ENCODE measurements around the gene KHSRP.
A peak's percentile ranks its signal among the peaks of the same experiment; 100 is the strongest.
"Not testable (repeated sequence)": the region's sequence is repeated elsewhere in the genome, so short reads cannot be mapped to it uniquely, and the experiment has no call there.

KHSRP gene

DNA sequence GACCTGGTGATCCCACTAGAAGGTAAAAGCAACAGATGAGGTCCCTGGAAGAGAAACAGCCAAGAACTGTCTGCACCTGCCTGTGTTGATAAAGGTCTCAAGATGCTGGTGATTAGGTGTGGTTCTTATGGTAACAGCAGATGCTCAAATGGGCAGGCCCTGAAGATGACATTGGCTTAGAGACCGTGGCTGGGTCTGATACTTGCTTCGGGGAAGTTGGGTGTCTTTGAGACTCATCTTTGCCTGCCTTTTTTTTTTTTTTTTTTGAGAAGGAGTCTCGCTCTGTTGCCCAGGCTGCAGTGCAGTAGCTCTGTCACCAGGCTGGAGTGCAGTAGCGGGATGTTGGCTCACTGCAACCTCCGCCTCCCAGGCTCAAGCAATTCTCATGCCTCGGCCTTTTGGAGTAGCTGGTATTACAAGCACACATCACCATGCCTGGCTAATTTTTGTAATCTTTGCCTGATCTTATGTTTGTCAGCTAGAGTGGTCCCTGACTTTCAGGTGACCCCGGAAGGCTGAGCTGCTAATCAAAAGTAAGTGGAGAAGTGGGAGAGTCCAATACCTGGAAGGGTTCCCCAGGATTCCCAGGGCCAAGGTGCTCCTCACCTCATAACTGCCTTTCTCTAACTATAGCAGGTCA is 27.1 kb upstream of the KHSRP start:
- no peak for DNase-seq (ENCODE audit: low spot score)

DNA sequence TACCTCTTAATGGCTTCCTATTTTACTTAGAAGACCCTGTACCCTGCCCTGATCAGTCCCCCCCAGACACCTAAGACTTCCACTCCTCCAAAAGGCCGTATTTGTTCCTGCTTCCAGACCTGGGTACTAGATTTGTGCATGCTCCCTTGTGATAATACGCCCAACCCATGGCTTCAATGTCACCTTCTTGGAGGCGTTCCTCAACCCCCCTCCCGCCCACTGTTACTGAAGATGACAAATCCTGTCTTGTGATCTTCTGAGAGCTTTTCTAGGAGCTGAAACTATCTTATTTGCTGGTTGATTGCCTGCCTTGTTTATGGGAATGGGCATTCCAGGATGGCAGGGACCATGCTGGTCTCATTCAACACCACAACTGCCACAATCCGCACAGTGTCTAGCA is 25.6 kb upstream of the KHSRP start:
- no peak for DNase-seq (ENCODE audit: low spot score)

- DNase-seq (ENCODE audit: low spot score): no peak
These were observed 23.4 kb upstream of the KHSRP start for GRCh38 chr19:6448045-6448444.

DNA sequence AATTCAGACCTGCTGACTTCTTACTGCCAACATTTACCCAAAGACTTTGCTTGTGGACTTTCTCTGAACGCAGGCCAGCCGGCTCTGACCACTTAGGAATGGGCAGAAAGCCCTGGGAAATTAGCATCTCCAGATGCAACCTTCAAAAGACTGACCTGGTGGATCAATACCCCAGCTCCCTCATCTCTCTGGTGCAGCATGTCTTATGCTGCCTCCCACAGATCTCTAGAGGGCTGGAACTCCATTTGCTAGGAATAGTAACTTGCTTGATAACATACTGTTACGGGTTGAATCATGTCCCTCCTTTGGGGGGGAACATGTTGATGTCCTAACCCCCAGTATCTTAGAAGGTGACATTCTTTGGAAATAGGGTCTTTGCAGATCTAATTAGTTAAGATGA is 21.8 kb upstream of the KHSRP start:
- DNase-seq (ENCODE audit: low spot score): no peak

DNA sequence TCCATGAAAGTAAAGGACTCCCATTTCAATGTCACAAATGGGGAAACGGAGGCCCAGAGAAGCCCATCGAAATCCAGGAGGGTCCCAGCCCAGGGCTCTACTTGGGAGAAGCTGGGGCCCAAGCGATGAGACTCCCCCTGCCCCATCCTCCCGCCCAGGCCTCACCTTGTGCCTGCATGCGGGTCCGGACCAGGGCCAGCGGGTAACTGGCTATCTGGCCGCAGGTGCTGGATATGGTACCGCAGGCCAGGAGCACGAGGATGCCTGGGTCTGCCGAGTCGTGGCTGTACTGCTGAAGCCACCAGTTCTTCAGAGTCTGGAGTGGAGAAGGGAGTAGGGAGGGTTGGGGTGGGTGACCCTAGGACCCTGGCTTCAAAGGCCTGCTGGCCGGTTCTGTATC is 19.4 kb upstream of the KHSRP start:
- DNase-seq (ENCODE audit: low spot score): no peak

DNA sequence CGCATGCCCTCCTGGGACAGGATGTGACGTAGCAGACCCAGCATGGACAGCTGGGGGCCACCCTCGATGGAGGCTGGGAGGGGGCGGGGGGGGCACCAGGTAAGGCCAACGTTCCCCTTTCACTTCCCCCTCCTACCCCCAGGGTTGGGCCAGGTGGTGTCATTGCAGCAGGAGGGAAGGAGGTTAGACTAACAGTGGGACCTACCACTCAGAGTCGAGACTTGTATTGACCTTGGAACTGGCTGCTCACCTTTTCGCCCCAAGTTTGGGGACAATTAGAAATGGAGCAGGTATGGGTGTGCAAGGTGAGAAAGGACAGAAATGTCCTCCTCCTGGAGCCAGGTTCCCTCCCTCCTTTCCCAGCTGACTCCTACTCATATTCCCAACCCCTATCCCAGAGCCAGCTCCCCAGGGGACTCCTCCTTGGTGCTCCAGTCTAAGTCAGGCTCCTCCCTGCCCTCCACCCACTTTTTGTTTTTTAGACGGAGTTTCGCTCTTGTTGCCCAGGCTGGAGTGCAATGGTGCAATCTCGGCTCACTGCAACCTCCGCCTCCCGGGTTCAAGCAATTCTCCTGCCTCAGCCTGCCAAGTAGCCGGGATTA is 17.6 kb upstream of the KHSRP start:
- DNase-seq (ENCODE audit: low spot score): no peak

DNA sequence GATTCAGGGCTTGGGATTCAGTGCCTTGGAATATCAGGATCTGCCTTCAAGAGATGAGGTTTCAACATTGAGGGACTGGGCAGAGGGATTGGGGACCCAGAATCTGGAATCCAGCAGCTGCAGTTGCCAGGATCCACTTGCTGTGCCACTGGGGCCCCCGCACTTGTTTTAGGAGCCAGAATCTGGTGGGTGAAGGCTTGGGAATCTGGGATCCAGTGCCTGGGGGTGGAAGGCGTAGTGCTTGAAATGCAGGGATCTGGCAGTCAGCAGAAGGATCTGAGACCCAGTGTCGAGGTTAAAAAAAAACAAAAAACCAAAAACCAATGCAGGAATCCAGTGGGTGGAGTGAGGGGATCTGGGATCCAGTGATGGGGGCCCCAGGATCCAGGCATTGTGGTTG is 16.3 kb upstream of the KHSRP start:
- DNase-seq (ENCODE audit: low spot score): no peak

GRCh38 chr19:6439743-6440142 is 15.1 kb upstream of the KHSRP start:
- DNase-seq (ENCODE audit: low spot score): no peak

- DNase-seq (ENCODE audit: low spot score): no peak
These were observed 9.1 kb upstream of the KHSRP start, which contains the start of gene SLC25A41 for GRCh38 chr19:6433663-6434062. Gene SLC25A41 (minus strand): TSS chr19:6433763. CDS start chr19:6433693, 70 bp downstream.

DNA sequence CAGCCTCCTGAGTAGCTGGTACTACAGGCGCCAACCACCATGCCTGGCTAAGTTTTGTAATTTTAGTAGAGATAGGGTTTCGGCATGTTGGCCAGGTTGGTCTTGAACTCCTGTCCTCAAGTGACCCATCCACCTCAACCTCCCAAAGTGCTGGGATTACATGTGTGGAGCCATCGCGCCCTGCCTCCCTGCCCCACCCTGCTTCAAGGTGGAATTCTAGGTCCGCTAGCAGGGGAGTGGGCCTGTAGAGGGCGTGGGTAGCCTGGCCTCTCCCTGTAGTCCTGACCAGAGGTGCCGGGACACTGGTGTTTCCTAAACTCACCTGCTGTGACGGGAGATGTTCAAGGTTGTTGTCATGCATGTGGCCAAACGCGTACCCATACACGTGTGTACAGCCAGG is 8.6 kb upstream of the KHSRP start:
- DNase-seq (ENCODE audit: low spot score): no peak

DNA sequence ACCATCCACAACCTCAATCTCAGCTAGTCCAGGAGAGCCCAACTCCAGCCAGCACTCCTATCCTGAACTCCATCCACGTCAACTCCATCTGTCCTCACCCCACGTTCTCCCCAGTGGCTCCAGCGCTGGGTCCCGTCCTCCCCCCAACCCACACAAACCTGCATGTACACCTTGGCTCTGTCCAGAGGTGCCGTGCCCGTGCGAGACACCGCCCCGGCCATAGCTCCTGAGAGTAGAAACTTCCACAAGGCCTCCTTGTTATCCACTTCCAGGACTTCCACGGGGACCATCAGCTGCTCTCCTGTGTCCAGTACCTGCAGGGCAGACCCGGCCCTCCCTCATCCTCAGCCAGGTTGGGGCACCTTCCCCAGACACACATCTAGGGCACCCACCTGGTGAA is 7.3 kb upstream of the KHSRP start:
- no peak for DNase-seq (ENCODE audit: low spot score)

GRCh38 chr19:6429419-6430221 is 5.0 kb upstream of the KHSRP start:
- DNase-seq (ENCODE audit: low spot score): no peak

DNA sequence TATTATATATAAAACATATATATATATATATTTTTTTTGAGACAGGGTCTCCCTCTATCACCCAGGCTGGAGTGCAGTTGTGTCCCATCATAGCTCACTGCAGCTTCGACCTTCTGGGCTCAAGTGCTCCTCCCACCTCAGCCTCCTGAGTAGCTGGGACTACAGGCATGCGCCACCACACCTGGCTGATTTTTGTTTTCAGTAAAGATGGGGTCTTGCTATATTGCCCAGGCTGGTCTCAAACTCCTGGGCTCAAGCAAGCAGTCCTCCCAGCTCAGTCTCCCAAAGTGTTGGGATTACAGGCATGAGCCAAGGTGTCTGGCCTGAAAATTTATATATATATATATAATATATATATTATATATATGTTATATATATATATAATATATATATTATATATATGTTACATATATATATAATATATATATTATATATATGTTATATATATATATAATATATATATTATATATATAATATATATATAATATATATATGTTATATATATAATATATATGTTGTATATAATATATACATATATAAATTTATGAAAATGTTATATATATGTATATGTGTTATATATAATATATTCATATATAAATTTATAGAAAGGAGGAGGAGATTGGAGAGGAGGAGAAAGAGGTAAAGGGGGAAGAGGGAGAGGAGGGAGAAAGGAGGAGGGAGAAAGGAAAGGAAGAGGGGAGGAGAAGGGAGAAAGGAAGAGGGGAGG is 4.2 kb upstream of the KHSRP start:
- DNase-seq (ENCODE audit: low spot score): not testable (repeated sequence)

DNA sequence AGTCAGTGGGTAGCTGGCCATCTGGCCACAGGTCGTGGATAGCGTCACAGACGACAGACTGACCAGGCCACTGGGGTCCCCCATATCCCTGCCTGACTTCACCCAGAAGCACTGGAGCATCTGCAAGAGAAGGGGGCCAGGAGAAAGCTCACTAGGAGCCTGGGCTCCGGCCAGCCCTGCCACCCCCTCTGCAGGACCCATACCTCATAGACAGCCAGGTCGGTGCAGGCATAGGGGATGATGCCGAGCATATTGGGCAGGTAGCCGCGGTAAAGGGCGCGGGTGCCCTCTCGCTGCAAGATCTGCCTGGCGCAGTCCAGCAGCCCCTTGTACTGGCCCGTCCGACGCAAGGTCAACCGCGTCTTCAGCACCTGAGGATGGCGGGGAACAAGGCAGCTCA is 2.5 kb upstream of the KHSRP start:
- DNase-seq (ENCODE audit: low spot score): no peak

GRCh38 chr19:6425732-6426620 is 1.4 kb upstream of the KHSRP start:
- DNase-seq (ENCODE audit: low spot score): no peak

DNA sequence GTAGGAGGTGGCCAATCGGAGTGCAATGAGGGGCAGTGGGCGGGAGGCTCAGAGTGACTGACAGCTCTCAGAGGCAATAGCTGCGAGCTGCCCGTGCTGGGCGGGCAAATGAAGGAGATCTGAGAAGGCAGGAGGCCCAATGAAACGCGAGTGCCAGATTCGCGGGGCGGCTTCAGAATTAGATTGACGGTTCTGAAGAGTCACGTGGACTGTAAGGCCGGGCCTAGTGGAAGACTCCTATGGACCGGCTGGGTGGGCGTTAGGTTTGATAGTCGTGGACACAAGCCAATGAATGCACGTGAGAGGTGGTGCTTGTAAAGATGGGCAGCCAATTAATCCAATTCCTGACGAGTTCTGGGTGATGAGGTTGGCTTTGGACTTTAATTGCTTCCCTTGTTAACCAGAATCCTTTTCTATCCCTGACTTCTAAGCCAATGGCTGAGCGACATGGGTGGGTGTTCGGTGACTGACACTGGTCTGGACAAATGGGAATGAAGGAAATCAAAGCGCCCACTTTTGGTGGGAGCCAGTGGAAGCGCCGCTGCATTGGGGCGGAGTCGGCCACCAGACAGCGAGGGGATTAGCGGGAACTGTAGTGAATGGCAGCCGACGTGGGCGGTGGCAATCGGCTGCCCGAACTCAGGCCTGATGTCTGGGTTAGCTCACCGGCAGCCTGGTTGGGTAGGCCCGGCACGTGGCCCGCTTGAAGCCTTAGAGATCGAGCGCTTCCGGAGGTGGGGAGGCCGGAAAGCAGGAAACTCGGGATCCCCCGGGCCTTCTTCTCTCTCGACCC is 524 bp upstream of the KHSRP start:
- peak; percentile 99 for DNase-seq (ENCODE audit: low spot score)

GRCh38 chr19:6423499-6424194 is 964 bp downstream of the KHSRP start:
- no peak for DNase-seq (ENCODE audit: low spot score)

GRCh38 chr19:6421075-6422014 is 3.3 kb downstream of the KHSRP start:
- no peak for DNase-seq (ENCODE audit: low spot score)

- no peak for DNase-seq (ENCODE audit: low spot score)
These were observed 6.1 kb downstream of the KHSRP start for GRCh38 chr19:6418562-6418932.

Data from left forelimb (tissue), 1 donor.